Activated naive CD8-positive, alpha-beta T cell treated with anti-CD3 and anti-CD28 coated beads, Interleukin-2, amount 50 U/mL, for 24 hours (primary cell): ENCODE measurements around the gene ESPNL.
A peak's percentile ranks its signal among the peaks of the same experiment; 100 is the strongest.
"Not testable (repeated sequence)": the region's sequence is repeated elsewhere in the genome, so short reads cannot be mapped to it uniquely, and the experiment has no call there.

Experiments
- ATAC-seq: fragments of 150-1000 bp; cut with Tn5 transposase; one replicate; pipeline ENCODE4 v1.10.0; 2021
- DNase-seq: peaks from one replicate; pipeline ENCODE4 v3.0.0; 2021
- H3K27ac Mint-ChIP-seq: one replicate; pipeline ENCODE4 v1.8.0; 2021; ENCODE audit warnings: mild to moderate bottlenecking, mixed read lengths
- H3K27me3 Mint-ChIP-seq: one replicate; pipeline ENCODE4 v1.8.0; 2021; ENCODE audit warnings: mixed read lengths
- H3K36me3 Mint-ChIP-seq: one replicate; pipeline ENCODE4 v1.8.0; 2021; ENCODE audit warnings: low read depth, mixed read lengths
- H3K4me1 Mint-ChIP-seq: one replicate; pipeline ENCODE4 v1.8.0; 2021; ENCODE audit warnings: mixed read lengths
- H3K4me3 Mint-ChIP-seq: one replicate; pipeline ENCODE4 v1.8.0; 2021; ENCODE audit warnings: mild to moderate bottlenecking, moderate library complexity, mixed read lengths
- H3K9me3 Mint-ChIP-seq: one replicate; pipeline ENCODE4 v1.8.0; 2021; ENCODE audit warnings: mixed read lengths

Gene ESPNL

DNA sequence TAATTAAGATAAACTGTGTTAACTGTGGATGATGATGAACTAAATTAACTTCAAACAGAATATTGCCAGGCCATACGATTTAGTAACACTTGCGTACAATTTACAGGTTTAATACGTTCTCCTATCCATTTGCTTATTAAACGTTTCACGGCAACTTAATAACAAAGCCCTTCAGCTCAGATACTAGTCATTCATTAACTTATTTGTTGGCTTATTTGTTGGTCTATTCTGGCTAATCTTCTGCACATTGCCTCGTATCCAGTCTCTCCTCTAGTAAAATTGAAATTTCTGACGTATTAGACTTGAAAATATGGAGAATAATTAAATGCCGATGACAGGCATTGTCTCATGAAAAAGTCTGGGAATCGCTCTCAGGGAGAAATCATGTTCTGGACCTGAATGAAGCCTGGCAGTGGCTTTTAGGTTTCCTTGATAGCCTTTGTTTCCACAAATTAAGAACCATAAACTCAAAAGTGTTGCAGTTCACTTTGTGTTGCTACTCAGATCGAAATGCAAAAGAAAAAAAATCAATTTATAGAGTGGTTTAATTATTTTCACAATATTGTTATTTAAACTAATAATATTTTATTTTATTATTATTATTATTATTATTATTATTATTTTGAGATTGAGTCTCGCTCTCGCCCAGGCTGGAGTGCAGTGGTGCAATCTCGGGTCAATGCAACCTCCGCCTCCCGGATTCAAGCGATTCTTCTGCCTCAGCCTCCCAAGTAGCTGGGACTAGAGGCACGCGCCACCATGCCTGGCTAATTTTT lies 34.9 kb upstream of the ESPNL start:
- H3K4me3 Mint-ChIP-seq = no peak overlapping the region
- peaks cover 81% of the 10 kb centered on the region for H3K4me1 Mint-ChIP-seq
- DNase-seq (no peak), ATAC-seq (no peak)
- peaks cover 25% of the 10 kb centered on the region for H3K9me3 Mint-ChIP-seq
- H3K36me3 Mint-ChIP-seq = peaks cover 82% of the 10 kb centered on the region
- H3K27ac Mint-ChIP-seq = no peak overlapping the region
- no peaks in the 10 kb centered on the region for H3K27me3 Mint-ChIP-seq

DNA sequence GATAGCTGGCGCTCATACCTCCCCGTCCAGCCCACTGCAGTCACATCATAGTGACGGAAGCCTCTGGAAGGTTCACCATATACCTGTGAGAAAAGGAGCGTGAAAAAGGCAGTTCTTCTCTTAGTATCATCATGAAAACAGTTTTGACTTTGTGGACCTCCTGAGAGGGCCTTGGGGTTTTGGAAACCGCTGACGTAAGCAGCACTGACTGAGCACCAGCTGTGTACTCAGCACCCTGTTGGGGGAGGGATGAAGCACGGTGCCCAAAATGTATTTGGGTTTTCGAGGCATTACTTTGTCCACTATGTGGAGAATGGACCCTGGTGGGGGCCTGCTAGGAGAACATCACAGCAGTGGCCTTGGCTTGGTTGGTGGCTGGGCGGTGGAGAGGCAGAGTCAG lies 33.9 kb upstream of the ESPNL start:
- Mint-ChIP-seq H3K36me3 (peaks cover 87% of the 10 kb centered on the region), H3K27me3 (no peaks in the 10 kb centered on the region), H3K4me1 (peaks cover 81% of the 10 kb centered on the region), H3K9me3 (peaks cover 25% of the 10 kb centered on the region), H3K27ac (peak overlapping the region; percentile 89), H3K4me3 (peak overlapping the region; percentile 58)
- ATAC-seq (peak; percentile 4), DNase-seq (no peak)

DNA sequence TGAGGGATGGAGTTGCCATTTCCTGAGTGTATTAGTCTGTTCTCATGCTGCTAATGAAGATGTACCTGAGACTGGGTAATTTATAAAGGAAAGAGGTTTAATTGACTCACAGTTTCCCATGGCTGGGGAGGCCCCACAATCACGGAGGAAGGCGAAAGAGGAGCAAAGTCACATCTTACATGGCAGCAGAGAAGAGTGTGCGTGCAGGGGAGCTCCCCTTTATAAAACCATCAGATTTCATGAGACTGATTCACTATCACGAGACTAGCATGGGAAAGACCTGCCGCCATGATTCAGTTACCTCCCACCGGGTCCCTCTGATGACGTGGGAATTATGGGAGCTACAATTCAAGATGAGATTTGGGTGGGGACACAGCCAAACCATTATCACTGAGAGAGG lies 33.4 kb upstream of the ESPNL start:
- Mint-ChIP-seq H3K27ac (peak overlapping the region; percentile 89), H3K9me3 (peaks cover 25% of the 10 kb centered on the region), H3K4me3 (peak overlapping the region; percentile 58), H3K4me1 (peaks cover 76% of the 10 kb centered on the region), H3K36me3 (peaks cover 87% of the 10 kb centered on the region)
- peak; percentile 73 for ATAC-seq
- not testable (repeated sequence) for H3K27me3 Mint-ChIP-seq
- peak; percentile 60 for DNase-seq

DNA sequence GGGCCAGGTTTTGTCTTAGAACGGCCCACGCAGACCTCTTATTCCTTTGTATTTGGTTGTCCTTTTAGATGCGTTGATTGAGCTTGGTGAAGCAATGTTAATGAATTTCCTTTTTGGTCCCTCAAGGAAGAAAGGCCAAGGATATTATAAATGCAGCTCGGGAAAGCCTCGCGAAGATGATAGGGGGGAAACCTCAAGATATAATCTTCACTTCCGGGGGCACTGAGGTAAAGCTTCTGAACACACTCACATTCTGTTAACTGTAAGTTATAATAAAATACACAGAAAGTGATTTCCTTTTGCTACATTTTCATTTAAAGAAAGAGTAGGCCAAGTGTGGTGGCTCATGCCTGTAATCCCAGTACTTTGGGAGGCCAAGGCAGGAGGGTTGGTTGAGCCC lies 32.2 kb upstream of the ESPNL start:
- peak overlapping the region; percentile 71 for H3K27ac Mint-ChIP-seq
- H3K9me3 Mint-ChIP-seq = peaks cover 29% of the 10 kb centered on the region
- H3K27me3 Mint-ChIP-seq = no peaks in the 10 kb centered on the region
- DNase-seq (no peak), ATAC-seq (no peak)
- peaks cover 89% of the 10 kb centered on the region for H3K36me3 Mint-ChIP-seq
- peak overlapping the region; percentile 34 for H3K4me3 Mint-ChIP-seq
- peaks cover 69% of the 10 kb centered on the region for H3K4me1 Mint-ChIP-seq

GRCh38 chr2:238069021-238069709 lies 31.0 kb upstream of the ESPNL start:
- peak overlapping the region; percentile 54 for H3K27ac Mint-ChIP-seq
- DNase-seq = no peak
- peaks cover 89% of the 10 kb centered on the region for H3K36me3 Mint-ChIP-seq
- H3K27me3 Mint-ChIP-seq = no peaks in the 10 kb centered on the region
- peaks cover 57% of the 10 kb centered on the region for H3K4me1 Mint-ChIP-seq
- ATAC-seq = no peak
- H3K4me3 Mint-ChIP-seq = peak overlapping the region; percentile 18
- H3K9me3 Mint-ChIP-seq = peaks cover 31% of the 10 kb centered on the region

GRCh38 chr2:238069877-238070276 lies 30.3 kb upstream of the ESPNL start:
- Mint-ChIP-seq H3K36me3 (peaks cover 90% of the 10 kb centered on the region), H3K4me3 (no peak overlapping the region), H3K27ac (no peak overlapping the region), H3K9me3 (peaks cover 30% of the 10 kb centered on the region), H3K27me3 (no peaks in the 10 kb centered on the region), H3K4me1 (peaks cover 55% of the 10 kb centered on the region)
- ATAC-seq (no peak), DNase-seq (no peak)

DNA sequence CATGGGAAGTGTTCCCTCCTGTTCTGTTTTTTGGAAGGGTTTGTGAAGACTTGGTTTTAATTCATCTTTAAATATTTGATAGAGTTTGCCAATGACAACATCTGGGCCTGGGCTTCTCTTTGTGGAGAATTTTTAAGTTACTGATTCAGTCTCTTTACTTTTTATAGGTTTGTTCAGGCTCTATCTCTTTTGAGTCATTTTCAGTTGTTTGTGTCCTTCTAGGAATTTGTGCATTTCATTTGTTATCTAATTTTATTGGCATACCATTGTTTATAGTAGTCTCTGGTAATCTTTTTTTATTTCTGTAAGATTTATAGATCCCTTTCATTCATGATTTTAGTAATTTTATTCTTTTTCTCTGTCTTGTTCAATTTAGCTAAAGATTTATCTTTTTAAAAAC lies 24.7 kb upstream of the ESPNL start:
- Mint-ChIP-seq H3K27ac (no peak overlapping the region), H3K36me3 (peaks cover 91% of the 10 kb centered on the region), H3K9me3 (peaks cover 6% of the 10 kb centered on the region), H3K4me1 (peaks cover 24% of the 10 kb centered on the region), H3K4me3 (no peak overlapping the region), H3K27me3 (no peaks in the 10 kb centered on the region)
- ATAC-seq = no peak
- no peak for DNase-seq

DNA sequence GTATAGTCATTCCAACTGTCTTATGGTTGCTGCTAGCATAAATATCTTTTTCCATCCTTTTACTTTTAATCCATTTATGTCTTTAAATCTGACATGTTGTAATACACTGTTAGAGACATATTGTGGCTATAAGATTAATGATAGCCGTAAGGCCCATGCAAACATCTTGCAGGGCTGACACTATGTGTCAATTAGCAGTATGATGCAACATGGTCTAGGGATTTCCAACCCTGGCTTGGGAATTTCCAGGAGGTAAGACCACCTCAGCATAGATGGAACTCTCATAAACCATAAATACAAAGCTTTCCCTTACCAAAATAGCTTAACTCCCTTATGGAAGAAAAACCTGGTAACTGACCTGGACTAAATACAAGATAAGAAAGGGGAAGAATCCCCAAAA lies 22.8 kb upstream of the ESPNL start:
- Mint-ChIP-seq H3K4me1 (peaks cover 20% of the 10 kb centered on the region), H3K4me3 (no peak overlapping the region), H3K27ac (no peak overlapping the region), H3K36me3 (peaks cover 92% of the 10 kb centered on the region), H3K9me3 (peaks cover 6% of the 10 kb centered on the region), H3K27me3 (no peaks in the 10 kb centered on the region)
- no peak for ATAC-seq
- DNase-seq = no peak

GRCh38 chr2:238079874-238080327 lies 20.2 kb upstream of the ESPNL start:
- Mint-ChIP-seq H3K4me3 (no peak overlapping the region), H3K9me3 (no peaks in the 10 kb centered on the region), H3K4me1 (peaks cover 16% of the 10 kb centered on the region), H3K27ac (no peak overlapping the region), H3K36me3 (peaks cover 88% of the 10 kb centered on the region), H3K27me3 (no peaks in the 10 kb centered on the region)
- ATAC-seq = no peak
- DNase-seq = no peak

- Mint-ChIP-seq H3K27ac (no peak overlapping the region), H3K36me3 (peaks cover 88% of the 10 kb centered on the region), H3K4me1 (peaks cover 13% of the 10 kb centered on the region), H3K4me3 (no peak overlapping the region), H3K27me3 (no peaks in the 10 kb centered on the region), H3K9me3 (no peaks in the 10 kb centered on the region)
- DNase-seq (no peak), ATAC-seq (no peak)
These were observed 19.6 kb upstream of the ESPNL start for GRCh38 chr2:238080518-238080917.

- Mint-ChIP-seq H3K27me3 (no peaks in the 10 kb centered on the region), H3K27ac (no peak overlapping the region), H3K9me3 (no peaks in the 10 kb centered on the region), H3K4me1 (peaks cover 13% of the 10 kb centered on the region), H3K4me3 (no peak overlapping the region), H3K36me3 (peaks cover 88% of the 10 kb centered on the region)
- DNase-seq = no peak
- no peak for ATAC-seq
These were observed 19.0 kb upstream of the ESPNL start for GRCh38 chr2:238081150-238081549.

GRCh38 chr2:238081561-238081960 lies 18.6 kb upstream of the ESPNL start:
- H3K36me3 Mint-ChIP-seq = peaks cover 87% of the 10 kb centered on the region

GRCh38 chr2:238082151-238082550 lies 18.0 kb upstream of the ESPNL start:
- Mint-ChIP-seq H3K36me3 (peaks cover 84% of the 10 kb centered on the region), H3K27me3 (no peaks in the 10 kb centered on the region), H3K4me3 (no peak overlapping the region), H3K9me3 (no peaks in the 10 kb centered on the region), H3K4me1 (peaks cover 5% of the 10 kb centered on the region), H3K27ac (no peak overlapping the region)
- ATAC-seq (no peak), DNase-seq (no peak)

More at GRCh38 chr2:238081561-238081960, 18.6 kb upstream of the ESPNL start:
- ATAC-seq = no peak
- H3K27ac Mint-ChIP-seq = no peak overlapping the region
- peaks cover 10% of the 10 kb centered on the region for H3K4me1 Mint-ChIP-seq
- H3K27me3 Mint-ChIP-seq = no peaks in the 10 kb centered on the region
- H3K4me3 Mint-ChIP-seq = no peak overlapping the region
- no peaks in the 10 kb centered on the region for H3K9me3 Mint-ChIP-seq
- no peak for DNase-seq

DNA sequence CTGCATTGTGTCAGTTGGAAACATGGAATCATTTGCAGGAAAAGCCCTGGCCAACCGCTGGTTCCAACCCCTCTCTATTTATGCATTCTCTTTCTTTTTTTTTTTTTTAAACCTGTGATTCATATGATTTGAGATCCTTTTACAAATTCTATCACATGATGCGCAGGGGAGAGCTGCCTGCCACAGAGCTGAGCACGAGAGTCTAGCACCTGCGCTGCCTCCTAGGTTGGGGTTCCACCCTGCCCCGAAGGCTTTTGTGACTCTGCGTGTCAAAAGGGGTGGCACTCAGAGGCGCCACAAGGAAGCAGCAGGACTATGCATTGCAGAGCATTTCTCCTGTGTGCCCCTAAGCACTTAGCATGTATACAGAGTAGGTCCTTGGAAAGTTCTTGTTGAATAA lies 17.3 kb upstream of the ESPNL start:
- no peak for DNase-seq
- ATAC-seq = no peak
- Mint-ChIP-seq H3K9me3 (no peaks in the 10 kb centered on the region), H3K27ac (no peak overlapping the region), H3K36me3 (peaks cover 83% of the 10 kb centered on the region), H3K27me3 (no peaks in the 10 kb centered on the region), H3K4me1 (no peaks in the 10 kb centered on the region), H3K4me3 (no peak overlapping the region)

GRCh38 chr2:238083919-238084318 lies 16.2 kb upstream of the ESPNL start:
- Mint-ChIP-seq H3K27me3 (no peaks in the 10 kb centered on the region), H3K36me3 (peaks cover 77% of the 10 kb centered on the region), H3K4me3 (no peak overlapping the region), H3K4me1 (no peaks in the 10 kb centered on the region), H3K27ac (no peak overlapping the region), H3K9me3 (no peaks in the 10 kb centered on the region)
- DNase-seq (no peak), ATAC-seq (no peak)
